ENCODE results near the gene RNF166. TPM values are rescaled to one million over a fixed set of nuclear protein-coding genes. Genes with fewer than 3 reads are reported as not detected.

Gene RNF166
- polyA plus RNA-seq, 1 donor from 2014 or later, result 34.4 TPM

- Histone ChIP-seq H3K9ac (ENCODE audit: low read length) (no peak overlapping the region), H4K20me1 (ENCODE audit: insufficient read depth) (no peaks in the 10 kb centered on the region), H3K79me2 (replicated peaks; ENCODE audit: insufficient read depth, low read length) (no peaks in the 10 kb centered on the region), H3K4me2 (ENCODE audit: low read length) (no peak overlapping the region), H3F3A (ENCODE audit: insufficient read depth, low read length, poor library complexity, severe bottlenecking) (no peaks in the 10 kb centered on the region), H3K9me3 (ENCODE audit: low read length) (no peaks in the 10 kb centered on the region), H3K36me3 (ENCODE audit: insufficient read depth, low read length) (no peaks in the 10 kb centered on the region), H3K27me3 (ENCODE audit: insufficient read depth, low read depth, low read length) (no peaks in the 10 kb centered on the region), H3K4me3 (ENCODE audit: low read length) (no peak overlapping the region), H3K27ac (ENCODE audit: low read length) (no peak overlapping the region), H2AFZ (ENCODE audit: low read depth, low read length) (no peak overlapping the region), H3K9me2 (ENCODE audit: insufficient read depth, low read length) (no peaks in the 10 kb centered on the region)
- TF ChIP-seq TAF1 (IDR thresholded peaks at IDR 0.05; ENCODE audit: low read depth) (no peak), MXI1 (conservative IDR thresholded peaks at IDR 0.05; ENCODE audit: poor library complexity, severe bottlenecking) (no peak), EZH2 (IDR thresholded peaks at IDR 0.05; ENCODE audit: borderline replicate concordance, insufficient read depth, low read length, poor library complexity, severe bottlenecking) (no peak), EP300 (conservative IDR thresholded peaks at IDR 0.05; ENCODE audit: poor library complexity, severe bottlenecking) (no peak), RAD21 (conservative IDR thresholded peaks at IDR 0.05) (no peak), POLR2AphosphoS5 (IDR thresholded peaks at IDR 0.05) (no peak), REST (IDR thresholded peaks at IDR 0.05; ENCODE audit: borderline replicate concordance) (no peak), CTCF (IDR thresholded peaks at IDR 0.05; ENCODE audit: poor library complexity, severe bottlenecking) (no peak), SMC3 (conservative IDR thresholded peaks at IDR 0.05; ENCODE audit: poor library complexity) (no peak)
These were observed 7.0 kb downstream of the RNF166 start for GRCh38 chr16:88699180-88699579.

GRCh38 chr16:88698646-88699045 is 7.6 kb downstream of the RNF166 start:
- Histone ChIP-seq H3K9me3 (ENCODE audit: low read length) (no peaks in the 10 kb centered on the region), H3F3A (ENCODE audit: insufficient read depth, low read length, poor library complexity, severe bottlenecking) (no peaks in the 10 kb centered on the region), H3K4me2 (ENCODE audit: low read length) (no peak overlapping the region), H3K27ac (ENCODE audit: low read length) (no peak overlapping the region), H3K9ac (ENCODE audit: low read length) (no peak overlapping the region), H4K20me1 (ENCODE audit: insufficient read depth) (no peaks in the 10 kb centered on the region), H3K4me3 (ENCODE audit: low read length) (no peak overlapping the region), H3K27me3 (ENCODE audit: insufficient read depth, low read depth, low read length) (no peaks in the 10 kb centered on the region), H3K79me2 (replicated peaks; ENCODE audit: insufficient read depth, low read length) (no peaks in the 10 kb centered on the region), H3K36me3 (ENCODE audit: insufficient read depth, low read length) (no peaks in the 10 kb centered on the region), H2AFZ (ENCODE audit: low read depth, low read length) (no peak overlapping the region), H3K9me2 (ENCODE audit: insufficient read depth, low read length) (no peaks in the 10 kb centered on the region)
- no peak for TF ChIP-seq MXI1 (conservative IDR thresholded peaks at IDR 0.05; ENCODE audit: poor library complexity, severe bottlenecking)
- TF ChIP-seq EP300 (conservative IDR thresholded peaks at IDR 0.05; ENCODE audit: poor library complexity, severe bottlenecking), result no peak
- TF ChIP-seq RAD21 (conservative IDR thresholded peaks at IDR 0.05), result no peak
- no peak for TF ChIP-seq CTCF (IDR thresholded peaks at IDR 0.05; ENCODE audit: poor library complexity, severe bottlenecking)
- no peak for TF ChIP-seq EZH2 (IDR thresholded peaks at IDR 0.05; ENCODE audit: borderline replicate concordance, insufficient read depth, low read length, poor library complexity, severe bottlenecking)
- no peak for TF ChIP-seq POLR2AphosphoS5 (IDR thresholded peaks at IDR 0.05)

All from neural cell (in vitro differentiated cells).